HepG2 (cell line): ENCODE measurements around the gene NEK11. TPM values are rescaled to one million over a fixed set of nuclear protein-coding genes. Genes with fewer than 3 reads are reported as not detected.

ENCODE experiments used
- ADNP ChIP-seq: sonication (generic); formaldehyde crosslinking; IDR thresholded peaks from 2 replicates; pipeline ENCODE4 v1.4.0; 2020; ENCODE audit warnings: missing genetic modification reagents
- EZH2 ChIP-seq: conservative IDR thresholded peaks from 2 replicates; pipeline ENCODE4 v1.6.1; 2012; ENCODE audit warnings: mild to moderate bottlenecking, low read depth, low read length, moderate library complexity
- GATAD2A ChIP-seq: IDR thresholded peaks from 2 replicates; pipeline ENCODE4 v1.6.1; 2016
- HOXA5 ChIP-seq: sonication (generic); formaldehyde crosslinking; IDR thresholded peaks from 2 replicates; pipeline ENCODE4 v1.4.0; 2020; ENCODE audit warnings: missing genetic modification reagents
- IRF2 ChIP-seq: IDR thresholded peaks from 2 replicates; pipeline ENCODE4 v1.6.1; 2018; ENCODE audit warnings: missing genetic modification reagents, missing compliant biosample characterization
- JUND ChIP-seq: sonication (generic); formaldehyde crosslinking; IDR thresholded peaks from 2 replicates; pipeline ENCODE4 v1.8.0; 2022; ENCODE audit warnings: mild to moderate bottlenecking, missing genetic modification reagents
- NFRKB ChIP-seq: fragments of 450-650 bp; IDR thresholded peaks from 2 replicates; pipeline ENCODE4 v1.6.1; 2017
- POLR2AphosphoS5 ChIP-seq: IDR thresholded peaks from 2 replicates; pipeline ENCODE4 v1.6.1; 2012; ENCODE audit warnings: low read depth, low read length
- REL ChIP-seq: sonication (generic); formaldehyde crosslinking; conservative IDR thresholded peaks from 2 replicates; pipeline ENCODE4 v1.8.0; 2022; ENCODE audit warnings: mild to moderate bottlenecking, missing genetic modification reagents, moderate library complexity
- SNAI1 ChIP-seq: sonication (generic); formaldehyde crosslinking; IDR thresholded peaks from 2 replicates; pipeline ENCODE4 v1.5.0; 2020; ENCODE audit warnings: mild to moderate bottlenecking, missing genetic modification reagents, borderline replicate concordance
- SP4 ChIP-seq: sonication (generic); formaldehyde crosslinking; IDR thresholded peaks from 2 replicates; pipeline ENCODE4 v1.8.1; 2023; ENCODE audit warnings: mild to moderate bottlenecking, missing genetic modification reagents
- TBX2 ChIP-seq: sonication (generic); formaldehyde crosslinking; IDR thresholded peaks from 2 replicates; pipeline ENCODE4 v1.5.0; 2020; ENCODE audit warnings: missing genetic modification reagents, mild to moderate bottlenecking, borderline replicate concordance
- XRCC5 ChIP-seq: fragments of 200-400 bp; formaldehyde crosslinking; optimal IDR thresholded peaks from 2 replicates; pipeline ENCODE3; 2017; ENCODE audit warnings: mild to moderate bottlenecking, low read length
- YEATS2 ChIP-seq: sonication (generic); formaldehyde crosslinking; IDR thresholded peaks from 2 replicates; pipeline ENCODE4 v1.4.0; 2020; ENCODE audit warnings: missing genetic modification reagents, borderline replicate concordance
- ZMYM2 ChIP-seq: sonication (generic); formaldehyde crosslinking; IDR thresholded peaks from 2 replicates; pipeline ENCODE4 v1.8.0; 2022; ENCODE audit warnings: mild to moderate bottlenecking, missing genetic modification reagents
- ZNF10 ChIP-seq: sonication (generic); formaldehyde crosslinking; IDR thresholded peaks from 2 replicates; pipeline ENCODE4 v1.4.0; 2020; ENCODE audit warnings: mild to moderate bottlenecking, low read depth, missing genetic modification reagents, borderline replicate concordance
- ZNF253 ChIP-seq: sonication (generic); formaldehyde crosslinking; IDR thresholded peaks from 2 replicates; pipeline ENCODE4 v1.8.0; 2022; ENCODE audit warnings: mild to moderate bottlenecking, missing genetic modification reagents, borderline replicate concordance
- ZNF496 ChIP-seq: sonication (generic); formaldehyde crosslinking; IDR thresholded peaks from 2 replicates; pipeline ENCODE4 v1.8.1; 2023; ENCODE audit warnings: mild to moderate bottlenecking, moderate library complexity, missing genetic modification reagents; ENCODE audit not compliant: insufficient replicate concordance
- ZNF619 ChIP-seq: sonication (generic); formaldehyde crosslinking; IDR thresholded peaks from 2 replicates; pipeline ENCODE4 v1.4.0; 2020; ENCODE audit warnings: mild to moderate bottlenecking, missing genetic modification reagents
- polyA plus RNA-seq, 8 experiments: library from polyadenylated mRNA; depleted of rRNA in 3 of 8; stranded (reverse) in 7 of 8; unstranded in 1 of 8; fragments of >200 nt; fragmentation: Illumina TruSeq in 4 of 8; extraction: Trizol in 4 of 8; gene quantifications; 2 replicates each; pipeline versions ENCODE4 v1.2.1 to v1.2.3, GENCODE V29; 2011 to 2016; ENCODE audit warnings: low read depth in 4 of 8, missing spikeins in 1 of 8, mixed read lengths in 1 of 8; ENCODE audit not compliant: insufficient read depth in 1 of 8
- total RNA-seq, 5 experiments: library from RNA; depleted of rRNA; stranded (reverse); fragments of >200 nt; fragmentation: Illumina TruSeq; extraction: Trizol; gene quantifications; 2 replicates each; pipeline ENCODE4 v1.2.3, GENCODE V29; 2016; ENCODE audit warnings: low read depth in 1 of 5
- TF ChIP-seq, protein P1 (sequence below): sonication (generic); formaldehyde crosslinking; IDR thresholded peaks from 2 replicates; pipeline ENCODE4 v1.4.0; 2020; ENCODE audit warnings: missing genetic modification reagents, borderline replicate concordance
- TF ChIP-seq, protein P2 (sequence below): sonication (generic); formaldehyde crosslinking; IDR thresholded peaks from 2 replicates; pipeline ENCODE4 v1.4.0; 2020; ENCODE audit warnings: missing genetic modification reagents, mild to moderate bottlenecking, borderline replicate concordance

The NEK11 gene
- total and polyA plus RNA-seq, 2 of the 13 experiments (the other 11 are each of a cell fraction or from before 2014, with no cell fraction given): 0.95 to 2.2 TPM

DNA sequence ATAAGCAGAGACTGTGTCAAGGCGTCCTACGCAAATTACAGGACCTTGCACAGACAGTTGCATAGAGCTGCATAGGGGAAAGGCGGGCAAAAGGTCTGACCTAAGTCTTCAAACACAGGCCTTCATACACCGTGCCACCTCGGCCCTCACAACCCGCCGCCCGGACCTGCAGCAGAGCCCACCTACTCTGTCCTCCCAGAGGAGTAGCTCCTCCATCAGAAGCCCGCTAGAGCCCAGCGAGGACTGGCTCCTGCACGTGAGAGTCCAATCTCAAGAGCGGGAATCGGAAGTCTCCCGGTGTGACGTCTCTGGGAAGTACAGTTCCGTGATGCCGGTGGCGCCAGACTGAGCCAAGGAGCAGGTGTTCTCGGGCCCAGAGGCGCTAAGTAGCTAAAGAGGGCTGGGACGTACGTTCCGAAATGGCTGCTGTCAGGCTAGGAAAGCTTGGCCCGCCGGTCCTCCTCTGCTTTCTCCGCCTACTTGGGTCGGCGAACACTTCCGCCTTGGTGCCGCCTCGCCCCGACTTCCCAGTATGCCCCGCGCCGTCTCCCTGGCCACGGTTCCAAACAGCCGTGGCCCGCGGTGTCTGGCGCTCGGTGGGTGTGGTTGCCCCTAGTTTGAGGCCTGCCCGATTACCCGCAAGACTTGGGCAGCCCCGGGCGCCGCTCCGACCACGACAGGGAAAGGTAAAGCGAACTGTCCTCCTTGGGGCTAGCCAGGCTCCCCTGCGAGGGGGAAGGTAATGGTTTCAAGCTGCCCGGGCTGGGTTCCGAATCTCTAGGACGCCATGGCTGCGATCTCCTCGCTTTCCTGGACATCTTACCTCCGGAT, at the start of gene NEK11, which contains the start of gene ASTE1 (continued):
- peak; percentile 40; the same call in 1 of the 2 replicates for TF ChIP-seq GATAD2A (CRISPR knock-in tag)
- no peak for TF ChIP-seq SNAI1 (CRISPR knock-in tag)
- TF ChIP-seq ZNF253 (CRISPR knock-in tag): 0 out of 2 replicates have a peak, but pooled peaks have one; percentile 33
- no peak for TF ChIP-seq NFRKB
- TF ChIP-seq POLR2AphosphoS5: peak; percentile 72
- no peak for TF ChIP-seq ADNP
- TF ChIP-seq, protein P1, sequence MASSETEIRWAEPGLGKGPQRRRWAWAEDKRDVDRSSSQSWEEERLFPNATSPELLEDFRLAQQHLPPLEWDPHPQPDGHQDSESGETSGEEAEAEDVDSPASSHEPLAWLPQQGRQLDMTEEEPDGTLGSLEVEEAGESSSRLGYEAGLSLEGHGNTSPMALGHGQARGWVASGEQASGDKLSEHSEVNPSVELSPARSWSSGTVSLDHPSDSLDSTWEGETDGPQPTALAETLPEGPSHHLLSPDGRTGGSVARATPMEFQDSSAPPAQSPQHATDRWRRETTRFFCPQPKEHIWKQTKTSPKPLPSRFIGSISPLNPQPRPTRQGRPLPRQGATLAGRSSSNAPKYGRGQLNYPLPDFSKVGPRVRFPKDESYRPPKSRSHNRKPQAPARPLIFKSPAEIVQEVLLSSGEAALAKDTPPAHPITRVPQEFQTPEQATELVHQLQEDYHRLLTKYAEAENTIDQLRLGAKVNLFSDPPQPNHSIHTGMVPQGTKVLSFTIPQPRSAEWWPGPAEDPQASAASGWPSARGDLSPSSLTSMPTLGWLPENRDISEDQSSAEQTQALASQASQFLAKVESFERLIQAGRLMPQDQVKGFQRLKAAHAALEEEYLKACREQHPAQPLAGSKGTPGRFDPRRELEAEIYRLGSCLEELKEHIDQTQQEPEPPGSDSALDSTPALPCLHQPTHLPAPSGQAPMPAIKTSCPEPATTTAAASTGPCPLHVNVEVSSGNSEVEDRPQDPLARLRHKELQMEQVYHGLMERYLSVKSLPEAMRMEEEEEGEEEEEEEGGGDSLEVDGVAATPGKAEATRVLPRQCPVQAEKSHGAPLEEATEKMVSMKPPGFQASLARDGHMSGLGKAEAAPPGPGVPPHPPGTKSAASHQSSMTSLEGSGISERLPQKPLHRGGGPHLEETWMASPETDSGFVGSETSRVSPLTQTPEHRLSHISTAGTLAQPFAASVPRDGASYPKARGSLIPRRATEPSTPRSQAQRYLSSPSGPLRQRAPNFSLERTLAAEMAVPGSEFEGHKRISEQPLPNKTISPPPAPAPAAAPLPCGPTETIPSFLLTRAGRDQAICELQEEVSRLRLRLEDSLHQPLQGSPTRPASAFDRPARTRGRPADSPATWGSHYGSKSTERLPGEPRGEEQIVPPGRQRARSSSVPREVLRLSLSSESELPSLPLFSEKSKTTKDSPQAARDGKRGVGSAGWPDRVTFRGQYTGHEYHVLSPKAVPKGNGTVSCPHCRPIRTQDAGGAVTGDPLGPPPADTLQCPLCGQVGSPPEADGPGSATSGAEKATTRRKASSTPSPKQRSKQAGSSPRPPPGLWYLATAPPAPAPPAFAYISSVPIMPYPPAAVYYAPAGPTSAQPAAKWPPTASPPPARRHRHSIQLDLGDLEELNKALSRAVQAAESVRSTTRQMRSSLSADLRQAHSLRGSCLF (CRISPR knock-in tag): no peak
- TF ChIP-seq JUND (CRISPR knock-in tag): no peak
- TF ChIP-seq XRCC5: peak; percentile 48
- peak; percentile 45; the same call in 1 of the 2 replicates for TF ChIP-seq YEATS2 (CRISPR knock-in tag)
- TF ChIP-seq TBX2 (CRISPR knock-in tag): peak; percentile 35; the same call in 1 of the 2 replicates
- TF ChIP-seq IRF2 (CRISPR knock-in tag): peak; percentile 86
- TF ChIP-seq, protein P2, sequence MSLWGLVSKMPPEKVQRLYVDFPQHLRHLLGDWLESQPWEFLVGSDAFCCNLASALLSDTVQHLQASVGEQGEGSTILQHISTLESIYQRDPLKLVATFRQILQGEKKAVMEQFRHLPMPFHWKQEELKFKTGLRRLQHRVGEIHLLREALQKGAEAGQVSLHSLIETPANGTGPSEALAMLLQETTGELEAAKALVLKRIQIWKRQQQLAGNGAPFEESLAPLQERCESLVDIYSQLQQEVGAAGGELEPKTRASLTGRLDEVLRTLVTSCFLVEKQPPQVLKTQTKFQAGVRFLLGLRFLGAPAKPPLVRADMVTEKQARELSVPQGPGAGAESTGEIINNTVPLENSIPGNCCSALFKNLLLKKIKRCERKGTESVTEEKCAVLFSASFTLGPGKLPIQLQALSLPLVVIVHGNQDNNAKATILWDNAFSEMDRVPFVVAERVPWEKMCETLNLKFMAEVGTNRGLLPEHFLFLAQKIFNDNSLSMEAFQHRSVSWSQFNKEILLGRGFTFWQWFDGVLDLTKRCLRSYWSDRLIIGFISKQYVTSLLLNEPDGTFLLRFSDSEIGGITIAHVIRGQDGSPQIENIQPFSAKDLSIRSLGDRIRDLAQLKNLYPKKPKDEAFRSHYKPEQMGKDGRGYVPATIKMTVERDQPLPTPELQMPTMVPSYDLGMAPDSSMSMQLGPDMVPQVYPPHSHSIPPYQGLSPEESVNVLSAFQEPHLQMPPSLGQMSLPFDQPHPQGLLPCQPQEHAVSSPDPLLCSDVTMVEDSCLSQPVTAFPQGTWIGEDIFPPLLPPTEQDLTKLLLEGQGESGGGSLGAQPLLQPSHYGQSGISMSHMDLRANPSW: 0 out of 2 replicates have a peak, but pooled peaks have one; percentile 19
- no peak for TF ChIP-seq EZH2
- 0 out of 2 replicates have a peak, but pooled peaks have one; percentile 56 for TF ChIP-seq SP4
- no peak for TF ChIP-seq ZNF10 (CRISPR knock-in tag)
- TF ChIP-seq ZNF496: no peak
- peak; percentile 85; the same call in 1 of the 2 replicates for TF ChIP-seq ZNF619 (CRISPR knock-in tag)
- no peak for TF ChIP-seq REL
- TF ChIP-seq HOXA5 (CRISPR knock-in tag): peak; percentile 62; the same call in 1 of the 2 replicates
- no peak for TF ChIP-seq ZMYM2
